Omental fat pad (tissue), 4 donors: ENCODE measurements around the gene SHFL. TPM values are rescaled to one million over a fixed set of nuclear protein-coding genes. Genes with fewer than 3 reads are reported as not detected.

ENCODE experiments used
- ATAC-seq: fragments of 150-250 bp; one replicate; pipeline ENCODE4 v1.9.1; 2016; ENCODE audit warnings: mild to moderate bottlenecking, moderate library complexity; ENCODE audit not compliant: low FRiP score
- DNase-seq: peaks from one replicate; pipeline ENCODE4 v3.0.0-alpha.2; 2019; ENCODE audit warnings: low spot score
- CTCF ChIP-seq, 3 donors: fragments of 450-650 bp; IDR thresholded peaks; one replicate each; pipeline ENCODE4 v1.5.1; 2016 to 2017; ENCODE audit warnings: antibody characterized with exemption in 3 of 3, mild to moderate bottlenecking in 3 of 3, moderate library complexity in 2 of 3
- total RNA-seq, 4 donors: library from RNA; depleted of rRNA; stranded (reverse); fragments of >200 nt; gene quantifications; one replicate each; pipeline ENCODE4 v1.1.0, GENCODE V29; 2016

SHFL gene
- total RNA-seq, 4 donors from 2014 or later, result 20.7 to 36.7 (median 27.7) TPM

- ATAC-seq (no peak), DNase-seq (no peak)
- no peak for TF ChIP-seq CTCF (IDR thresholded peaks at IDR 0.05)
Measured at GRCh38 chr19:10112895-10113591, 26.9 kb downstream of the SHFL start.

DNA sequence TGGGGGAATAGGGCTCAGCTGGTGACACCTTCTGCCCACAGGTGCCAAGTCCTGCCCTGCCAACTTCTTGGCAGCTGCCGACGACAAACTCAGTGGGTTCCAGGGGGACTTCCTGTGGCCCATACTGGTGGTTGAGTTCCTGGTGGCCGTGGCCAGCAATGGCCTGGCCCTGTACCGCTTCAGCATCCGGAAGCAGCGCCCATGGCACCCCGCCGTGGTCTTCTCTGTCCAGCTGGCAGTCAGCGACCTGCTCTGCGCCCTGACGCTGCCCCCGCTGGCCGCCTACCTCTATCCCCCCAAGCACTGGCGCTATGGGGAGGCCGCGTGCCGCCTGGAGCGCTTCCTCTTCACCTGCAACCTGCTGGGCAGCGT, 27.5 kb downstream of the SHFL start:
- DNase-seq (no peak), ATAC-seq (no peak)
- TF ChIP-seq CTCF (IDR thresholded peaks at IDR 0.05), result no peak

DNA sequence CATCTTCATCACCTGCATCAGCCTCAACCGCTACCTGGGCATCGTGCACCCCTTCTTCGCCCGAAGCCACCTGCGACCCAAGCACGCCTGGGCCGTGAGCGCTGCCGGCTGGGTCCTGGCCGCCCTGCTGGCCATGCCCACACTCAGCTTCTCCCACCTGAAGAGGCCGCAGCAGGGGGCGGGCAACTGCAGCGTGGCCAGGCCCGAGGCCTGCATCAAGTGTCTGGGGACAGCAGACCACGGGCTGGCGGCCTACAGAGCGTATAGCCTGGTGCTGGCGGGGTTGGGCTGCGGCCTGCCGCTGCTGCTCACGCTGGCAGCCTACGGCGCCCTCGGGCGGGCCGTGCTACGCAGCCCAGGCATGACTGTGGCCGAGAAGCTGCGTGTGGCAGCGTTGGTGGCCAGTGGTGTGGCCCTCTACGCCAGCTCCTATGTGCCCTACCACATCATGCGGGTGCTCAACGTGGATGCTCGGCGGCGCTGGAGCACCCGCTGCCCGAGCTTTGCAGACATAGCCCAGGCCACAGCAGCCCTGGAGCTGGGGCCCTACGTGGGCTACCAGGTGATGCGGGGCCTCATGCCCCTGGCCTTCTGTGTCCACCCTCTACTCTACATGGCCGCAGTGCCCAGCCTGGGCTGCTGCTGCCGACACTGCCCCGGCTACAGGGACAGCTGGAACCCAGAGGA, 28.0 kb downstream of the SHFL start:
- DNase-seq, result no peak
- TF ChIP-seq CTCF (IDR thresholded peaks at IDR 0.05), result no peak
- ATAC-seq, result no peak

DNA sequence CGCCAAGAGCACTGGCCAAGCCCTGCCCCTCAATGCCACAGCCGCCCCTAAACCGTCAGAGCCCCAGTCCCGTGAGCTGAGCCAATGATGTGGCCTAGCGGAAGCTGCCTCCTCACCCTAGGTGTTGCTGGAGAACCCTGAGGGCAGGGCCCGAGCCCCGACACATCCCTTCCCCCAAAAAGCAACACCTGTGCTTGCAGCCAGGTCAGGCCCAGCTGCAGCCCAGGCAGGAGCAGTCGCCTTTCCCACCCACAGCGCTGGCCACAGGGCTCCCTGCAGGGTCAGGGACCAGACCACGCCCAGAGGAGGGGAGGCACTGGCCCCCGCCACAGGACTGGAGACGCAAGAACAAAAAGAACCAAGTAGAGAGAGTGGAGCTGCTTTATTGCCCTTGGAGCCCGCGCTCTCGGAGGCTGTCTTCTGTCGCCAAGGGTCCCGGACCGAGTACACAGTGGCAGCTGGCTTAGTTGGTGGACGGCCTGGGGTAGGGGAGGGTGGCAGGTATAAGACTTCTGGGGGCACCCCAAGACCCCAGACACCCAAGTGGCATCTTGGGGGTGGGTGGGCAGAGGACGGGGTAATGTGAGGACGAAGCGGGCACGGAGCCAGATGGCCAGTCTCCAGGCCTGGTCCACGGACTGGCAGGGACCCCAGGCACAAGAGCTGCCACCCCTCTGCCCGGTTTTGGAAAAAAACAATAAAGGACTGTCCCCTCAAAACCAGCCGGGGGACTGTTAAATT, 28.7 kb downstream of the SHFL start:
- no peak for ATAC-seq
- no peak for TF ChIP-seq CTCF (IDR thresholded peaks at IDR 0.05)
- DNase-seq, result no peak

GRCh38 chr19:10115392-10116084, 29.4 kb downstream of the SHFL start:
- DNase-seq (no peak), ATAC-seq (no peak)
- TF ChIP-seq CTCF (IDR thresholded peaks at IDR 0.05), result no peak

- DNase-seq, result no peak
Measured at GRCh38 chr19:10116085-10116865, 30.2 kb downstream of the SHFL start.

More at GRCh38 chr19:10116085-10116865, 30.2 kb downstream of the SHFL start:
- no peak for ATAC-seq
- TF ChIP-seq CTCF (IDR thresholded peaks at IDR 0.05), result no peak
